Peyer's patch (tissue), 4 donors: ENCODE measurements around the gene DAB1.

Experiments
- POLR2A ChIP-seq, 2 donors: fragments of 450-650 bp; IDR thresholded peaks; one replicate each; pipeline ENCODE4 v1.5.1; 2017; ENCODE audit warnings: antibody characterized with exemption in 2 of 2, mild to moderate bottlenecking in 2 of 2, moderate library complexity in 2 of 2
- TF ChIP-seq, protein P1 (sequence below), 6 experiments: fragments of 450-650 bp in 4 of 6; fragments of 200-600 bp in 2 of 6; sonication (generic) in 1 of 6; IDR thresholded peaks; one replicate each; pipeline ENCODE4 v1.5.1; 2017 to 2019; ENCODE audit warnings: antibody characterized with exemption in 6 of 6, mild to moderate bottlenecking in 3 of 6, moderate library complexity in 1 of 6

DNA sequence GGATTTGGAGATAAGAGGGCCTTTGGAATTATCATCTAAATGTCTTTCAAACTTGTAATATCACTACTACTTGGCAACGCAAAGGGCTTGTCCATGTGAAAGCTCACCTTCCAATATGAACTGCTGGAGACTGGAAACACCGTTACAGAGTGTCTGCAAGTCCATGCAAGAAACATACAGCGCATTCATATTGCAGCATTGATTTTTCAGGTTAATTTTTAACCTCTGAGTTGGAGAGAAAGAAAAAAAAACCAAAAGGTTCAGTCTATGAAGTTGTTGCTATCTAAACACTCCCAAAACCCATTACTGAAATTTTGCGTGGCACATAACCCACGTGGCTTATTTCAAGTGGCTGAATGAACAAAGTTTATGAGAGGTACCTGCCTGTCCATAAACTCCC is 23.8 kb downstream of the DAB1 start:
- TF ChIP-seq POLR2A (IDR thresholded peaks at IDR 0.05) = no peak
- TF ChIP-seq, protein P1, sequence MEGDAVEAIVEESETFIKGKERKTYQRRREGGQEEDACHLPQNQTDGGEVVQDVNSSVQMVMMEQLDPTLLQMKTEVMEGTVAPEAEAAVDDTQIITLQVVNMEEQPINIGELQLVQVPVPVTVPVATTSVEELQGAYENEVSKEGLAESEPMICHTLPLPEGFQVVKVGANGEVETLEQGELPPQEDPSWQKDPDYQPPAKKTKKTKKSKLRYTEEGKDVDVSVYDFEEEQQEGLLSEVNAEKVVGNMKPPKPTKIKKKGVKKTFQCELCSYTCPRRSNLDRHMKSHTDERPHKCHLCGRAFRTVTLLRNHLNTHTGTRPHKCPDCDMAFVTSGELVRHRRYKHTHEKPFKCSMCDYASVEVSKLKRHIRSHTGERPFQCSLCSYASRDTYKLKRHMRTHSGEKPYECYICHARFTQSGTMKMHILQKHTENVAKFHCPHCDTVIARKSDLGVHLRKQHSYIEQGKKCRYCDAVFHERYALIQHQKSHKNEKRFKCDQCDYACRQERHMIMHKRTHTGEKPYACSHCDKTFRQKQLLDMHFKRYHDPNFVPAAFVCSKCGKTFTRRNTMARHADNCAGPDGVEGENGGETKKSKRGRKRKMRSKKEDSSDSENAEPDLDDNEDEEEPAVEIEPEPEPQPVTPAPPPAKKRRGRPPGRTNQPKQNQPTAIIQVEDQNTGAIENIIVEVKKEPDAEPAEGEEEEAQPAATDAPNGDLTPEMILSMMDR (IDR thresholded peaks at IDR 0.05) = no peak
